AG20443 (cell line): ENCODE results near the gene TBC1D3.
"Not testable (repeated sequence)": the region's sequence is repeated elsewhere in the genome, so short reads cannot be mapped to it uniquely, and the experiment has no call there.

Experiments
- DNase-seq: peaks from one replicate; pipeline ENCODE4 v3.0.0; 2012; ENCODE audit warnings: low spot score, mixed read lengths

TBC1D3 gene

GRCh38 chr17:38192455-38192854 is at the start of gene TBC1D3:
Gene TBC1D3 (minus strand): TSS chr17:38192555. CDS start chr17:38191029, 1,526 bp downstream.
- DNase-seq = not testable (repeated sequence)

DNA sequence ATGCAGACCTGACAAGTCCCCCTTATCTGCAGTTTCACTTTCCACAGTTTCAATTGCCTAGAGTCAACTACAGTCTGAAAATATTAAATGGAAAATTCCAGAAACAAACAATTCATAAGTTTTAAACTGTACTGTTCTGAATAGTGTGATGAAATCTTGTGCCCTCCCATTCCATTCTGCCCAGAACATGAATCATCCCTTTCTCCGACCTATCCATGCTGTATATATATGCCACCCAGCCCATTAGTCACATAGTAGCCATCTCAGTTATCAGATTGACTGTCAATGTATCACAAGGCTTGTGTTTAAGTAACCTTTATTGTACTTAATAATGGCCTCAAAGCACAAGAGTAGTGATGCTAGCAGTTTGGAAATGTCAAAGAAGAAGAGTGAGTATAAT is 40.4 kb upstream of the TBC1D3 start:
- not testable (repeated sequence) for DNase-seq

GRCh38 chr17:38225844-38226495 is 33.6 kb upstream of the TBC1D3 start:
- DNase-seq = not testable (repeated sequence)

- DNase-seq = not testable (repeated sequence)
These were observed 28.5 kb upstream of the TBC1D3 start for GRCh38 chr17:38220867-38221266.

GRCh38 chr17:38200271-38200670 is 7.9 kb upstream of the TBC1D3 start:
- DNase-seq = not testable (repeated sequence)

DNA sequence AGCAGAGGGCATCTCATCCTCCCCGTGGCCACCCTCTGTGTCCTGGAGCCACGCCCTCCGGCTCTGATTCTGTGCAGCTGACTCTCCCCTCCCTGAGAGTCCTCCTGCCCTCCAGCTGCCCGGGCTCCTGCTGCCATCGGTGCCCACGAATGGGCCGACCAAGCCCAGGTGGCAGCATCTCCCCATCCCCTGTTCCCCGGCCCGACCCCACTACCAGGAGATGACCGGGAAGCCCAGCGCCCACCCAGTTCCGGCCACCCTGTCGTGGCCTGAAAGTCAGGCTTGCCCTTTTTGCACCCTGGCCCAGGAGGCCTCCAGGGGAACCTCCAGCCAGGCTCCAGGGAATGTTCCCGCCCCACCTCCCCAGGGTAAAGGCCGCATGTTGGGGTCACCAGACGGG is 57.5 kb downstream of the TBC1D3 start:
- DNase-seq = not testable (repeated sequence)
